OCI-LY3 (cell line): ENCODE measurements around the gene EIF2B2.

ENCODE experiments used
- EZH2phosphoT487 ChIP-seq: fragments of 200-600 bp; shearing (Covaris generic); IDR thresholded peaks from 2 replicates; pipeline ENCODE4 v1.6.1; 2018; ENCODE audit warnings: antibody characterized with exemption, mixed run types, low read depth
- TF ChIP-seq, protein P1 (sequence below): fragments of 200-600, 300-600 bp; sonication (generic); IDR thresholded peaks from 2 replicates; pipeline ENCODE4 v1.5.1; 2014; ENCODE audit warnings: antibody characterized with exemption, low read length, low read depth

DNA sequence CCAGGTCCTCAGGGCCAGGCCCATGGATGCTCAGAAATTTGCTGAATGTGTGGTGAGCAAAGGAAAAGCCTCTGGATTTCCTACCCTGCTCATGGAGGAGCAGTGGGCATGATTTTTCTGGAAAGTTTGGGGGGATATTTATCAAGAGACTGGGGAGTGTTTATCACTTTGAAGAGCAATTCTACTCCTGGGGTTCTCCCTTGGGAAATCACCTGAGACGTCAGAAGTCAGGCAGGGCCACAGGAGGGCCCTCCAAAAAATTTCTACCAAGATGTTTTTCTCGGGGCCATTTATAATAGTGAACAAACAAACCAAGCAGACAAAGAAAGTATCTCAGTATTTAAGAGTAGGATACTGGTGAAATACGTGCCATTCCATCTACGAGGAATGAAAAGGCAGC is 20.1 kb upstream of the EIF2B2 start:
- TF ChIP-seq, protein P1, sequence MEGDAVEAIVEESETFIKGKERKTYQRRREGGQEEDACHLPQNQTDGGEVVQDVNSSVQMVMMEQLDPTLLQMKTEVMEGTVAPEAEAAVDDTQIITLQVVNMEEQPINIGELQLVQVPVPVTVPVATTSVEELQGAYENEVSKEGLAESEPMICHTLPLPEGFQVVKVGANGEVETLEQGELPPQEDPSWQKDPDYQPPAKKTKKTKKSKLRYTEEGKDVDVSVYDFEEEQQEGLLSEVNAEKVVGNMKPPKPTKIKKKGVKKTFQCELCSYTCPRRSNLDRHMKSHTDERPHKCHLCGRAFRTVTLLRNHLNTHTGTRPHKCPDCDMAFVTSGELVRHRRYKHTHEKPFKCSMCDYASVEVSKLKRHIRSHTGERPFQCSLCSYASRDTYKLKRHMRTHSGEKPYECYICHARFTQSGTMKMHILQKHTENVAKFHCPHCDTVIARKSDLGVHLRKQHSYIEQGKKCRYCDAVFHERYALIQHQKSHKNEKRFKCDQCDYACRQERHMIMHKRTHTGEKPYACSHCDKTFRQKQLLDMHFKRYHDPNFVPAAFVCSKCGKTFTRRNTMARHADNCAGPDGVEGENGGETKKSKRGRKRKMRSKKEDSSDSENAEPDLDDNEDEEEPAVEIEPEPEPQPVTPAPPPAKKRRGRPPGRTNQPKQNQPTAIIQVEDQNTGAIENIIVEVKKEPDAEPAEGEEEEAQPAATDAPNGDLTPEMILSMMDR = no peak
- TF ChIP-seq EZH2phosphoT487 = no peak
